GM21825 (cell line): ENCODE data around the gene FOXG1.

Experiments
- ATAC-seq: cut with Tn5 transposase; IDR thresholded peaks from one replicate; pipeline ENCODE4 v1.9.1; 2021; ENCODE audit warnings: mild to moderate bottlenecking, moderate library complexity; ENCODE audit not compliant: unreplicated experiment

Gene FOXG1

DNA sequence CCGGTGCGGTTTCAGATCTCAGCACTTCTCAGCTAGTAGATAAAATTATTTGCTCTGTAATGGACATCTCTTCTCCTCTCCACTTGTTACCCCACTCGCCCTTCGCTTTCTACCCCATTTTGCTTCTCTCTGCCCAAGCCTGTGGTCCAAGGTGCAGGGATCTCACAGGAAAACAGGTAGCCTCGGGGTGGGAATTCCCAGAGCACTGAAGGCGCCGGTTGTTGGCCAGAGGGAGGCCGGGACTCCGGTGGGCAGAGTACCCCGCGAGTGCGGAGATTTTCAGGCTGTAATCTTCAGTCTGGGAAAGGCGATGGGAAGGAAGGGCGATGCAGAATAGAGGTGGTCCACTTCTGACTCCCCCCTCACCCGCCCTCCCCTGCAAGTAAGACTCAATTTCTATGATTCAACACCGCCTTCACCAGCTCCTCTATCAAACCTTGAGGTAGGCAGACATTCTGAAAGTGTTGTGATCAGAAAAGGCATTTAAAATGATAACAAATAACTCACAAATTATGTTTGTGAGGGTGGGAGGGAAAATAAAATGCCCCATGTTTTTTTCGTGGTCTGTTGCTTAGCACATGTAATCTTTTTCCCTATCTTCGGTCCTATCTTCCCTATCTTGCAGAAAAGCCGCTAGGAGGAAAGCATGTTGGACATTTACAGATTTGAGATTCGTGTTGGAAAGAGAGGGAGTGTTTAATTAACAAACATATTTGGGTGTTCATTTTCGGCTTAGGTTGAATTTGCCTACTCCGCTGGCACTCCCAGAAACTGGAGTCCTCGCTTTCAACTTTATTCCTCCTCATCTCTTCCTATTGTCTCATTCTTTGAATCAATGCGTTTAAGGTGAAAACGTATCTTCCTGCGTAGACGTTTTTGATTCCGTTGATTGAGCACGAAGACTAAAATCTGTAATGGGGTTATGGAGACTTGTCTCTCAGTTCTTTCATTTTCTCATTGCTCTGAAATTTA is 8.5 kb downstream of the FOXG1 start:
- no peak for ATAC-seq

DNA sequence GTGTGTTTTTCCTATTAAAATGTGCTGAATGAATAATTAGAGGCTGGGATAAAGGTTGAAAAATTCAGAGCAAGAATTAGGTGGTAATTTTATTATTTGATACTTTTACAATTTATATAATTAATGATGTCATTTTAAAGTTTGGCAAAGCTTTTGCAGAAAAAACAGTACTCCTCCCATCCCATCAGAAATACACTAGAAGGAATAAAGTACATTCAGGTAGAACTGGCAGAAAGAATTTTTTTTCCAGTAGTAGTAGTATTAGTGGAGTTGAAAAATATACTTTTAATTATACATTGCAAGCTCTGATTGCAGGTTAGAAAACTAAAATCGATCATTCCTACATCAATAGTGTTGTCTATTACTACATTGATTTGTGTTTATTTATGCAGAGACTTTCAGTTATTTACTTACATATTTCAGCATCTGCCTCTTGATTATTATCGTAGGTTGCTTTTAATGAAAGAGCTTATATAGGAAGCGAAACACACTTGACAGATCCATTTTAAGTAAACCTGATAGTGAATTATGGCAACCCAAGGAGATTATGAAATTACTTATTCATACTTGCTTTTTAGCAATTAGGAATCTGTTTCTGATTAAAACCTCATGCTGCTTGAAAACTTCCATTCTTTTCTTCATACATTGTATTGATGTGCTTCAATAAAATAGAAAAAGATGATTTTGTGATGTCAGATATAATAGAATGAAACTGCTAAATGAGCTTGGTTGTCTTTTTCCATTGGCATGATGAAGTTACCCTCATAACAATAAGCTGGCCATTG is 10.1 kb downstream of the FOXG1 start:
- ATAC-seq = no peak

DNA sequence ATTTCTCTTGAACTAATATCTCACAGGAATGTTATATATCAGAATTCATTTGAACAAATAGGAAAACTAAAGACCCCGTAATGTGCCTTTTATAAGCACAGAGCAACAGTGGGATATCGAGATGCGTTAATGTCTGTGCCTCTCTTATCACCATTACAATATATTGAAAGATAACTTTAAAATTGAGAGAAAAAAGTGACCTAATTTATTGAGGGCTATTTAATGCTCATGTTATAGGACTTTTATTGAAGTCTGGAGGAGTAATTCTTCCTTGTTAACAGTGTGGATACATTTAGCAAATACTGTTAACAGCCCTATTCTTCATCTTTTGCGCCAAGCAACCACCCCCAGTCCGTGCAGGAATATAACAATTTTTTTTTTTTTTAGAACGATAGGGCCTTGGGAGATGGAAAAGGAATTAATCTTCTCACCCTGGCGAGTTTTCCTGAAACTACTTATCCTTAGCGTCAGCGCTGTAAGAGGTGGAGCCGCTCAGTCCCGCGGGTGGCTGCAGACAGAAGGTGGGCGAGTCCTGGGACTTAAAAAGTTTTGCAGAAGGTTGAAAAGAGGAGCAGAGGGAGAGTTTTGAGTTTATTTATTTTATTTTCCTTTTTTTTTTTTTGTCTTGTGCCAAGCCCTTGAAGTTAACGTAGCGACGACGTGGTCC is 11.0 kb downstream of the FOXG1 start:
- ATAC-seq = no peak

DNA sequence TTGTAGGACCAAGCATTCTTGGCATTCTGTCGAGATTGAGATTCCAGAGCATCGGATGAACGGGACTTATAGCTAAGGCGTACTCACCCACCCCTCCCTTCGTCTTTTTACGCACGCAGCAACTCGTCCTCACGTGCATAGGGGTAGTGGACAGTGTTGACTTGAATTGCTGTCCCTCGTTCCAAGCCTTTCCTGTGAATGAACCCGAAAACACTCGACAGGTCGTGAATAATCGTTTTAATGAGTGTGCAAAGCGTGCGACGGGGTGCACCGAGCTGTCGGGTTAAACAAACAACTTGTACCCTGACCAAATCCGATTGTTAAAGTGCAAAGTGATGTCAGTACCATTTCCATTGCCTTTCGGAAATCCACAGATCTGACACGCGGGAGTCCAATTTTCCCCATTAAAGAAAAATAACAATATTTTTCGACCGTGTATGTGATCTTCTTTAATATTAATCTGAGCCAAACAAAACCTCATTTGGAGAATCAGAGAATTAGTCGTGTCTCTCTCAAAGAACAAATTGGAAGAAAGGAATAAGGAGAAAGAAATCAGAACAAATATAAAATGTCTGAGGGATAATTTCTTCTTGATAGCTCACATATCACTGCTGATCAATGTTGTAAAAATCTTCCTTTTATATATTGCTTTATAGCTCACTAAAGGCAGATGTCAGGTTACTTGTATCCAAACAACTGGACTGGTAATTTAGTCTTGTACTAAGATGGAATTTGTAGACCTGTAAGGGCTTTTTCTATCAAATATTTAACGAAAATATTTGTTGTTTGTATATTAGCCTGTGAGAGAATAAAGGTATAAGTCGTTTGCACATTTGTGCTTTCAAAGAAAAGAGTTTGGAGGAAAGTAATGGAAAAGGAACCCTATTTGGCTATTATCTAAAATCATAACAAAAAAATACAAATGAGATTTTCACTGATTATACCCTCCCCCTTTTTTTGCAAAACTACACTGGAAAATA is 11.8 kb downstream of the FOXG1 start:
- ATAC-seq = no peak

DNA sequence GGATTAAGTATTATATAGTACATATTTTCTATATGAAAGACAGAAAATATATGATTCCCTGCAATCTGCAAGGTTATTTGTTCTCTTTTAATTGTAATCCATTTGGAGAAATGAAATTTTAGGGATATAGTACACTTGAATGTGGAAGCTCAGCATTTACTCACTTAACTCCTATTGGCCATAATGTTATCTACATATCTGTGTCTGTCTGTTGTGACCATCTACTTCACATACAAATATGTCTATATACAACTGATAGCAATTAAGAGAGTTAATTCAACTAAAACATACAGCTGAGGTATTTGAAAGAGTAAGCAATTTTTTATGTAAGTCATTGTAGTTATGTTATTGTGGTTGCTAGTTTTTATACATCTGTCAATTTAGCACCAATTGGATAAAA is 12.9 kb downstream of the FOXG1 start:
- no peak for ATAC-seq

DNA sequence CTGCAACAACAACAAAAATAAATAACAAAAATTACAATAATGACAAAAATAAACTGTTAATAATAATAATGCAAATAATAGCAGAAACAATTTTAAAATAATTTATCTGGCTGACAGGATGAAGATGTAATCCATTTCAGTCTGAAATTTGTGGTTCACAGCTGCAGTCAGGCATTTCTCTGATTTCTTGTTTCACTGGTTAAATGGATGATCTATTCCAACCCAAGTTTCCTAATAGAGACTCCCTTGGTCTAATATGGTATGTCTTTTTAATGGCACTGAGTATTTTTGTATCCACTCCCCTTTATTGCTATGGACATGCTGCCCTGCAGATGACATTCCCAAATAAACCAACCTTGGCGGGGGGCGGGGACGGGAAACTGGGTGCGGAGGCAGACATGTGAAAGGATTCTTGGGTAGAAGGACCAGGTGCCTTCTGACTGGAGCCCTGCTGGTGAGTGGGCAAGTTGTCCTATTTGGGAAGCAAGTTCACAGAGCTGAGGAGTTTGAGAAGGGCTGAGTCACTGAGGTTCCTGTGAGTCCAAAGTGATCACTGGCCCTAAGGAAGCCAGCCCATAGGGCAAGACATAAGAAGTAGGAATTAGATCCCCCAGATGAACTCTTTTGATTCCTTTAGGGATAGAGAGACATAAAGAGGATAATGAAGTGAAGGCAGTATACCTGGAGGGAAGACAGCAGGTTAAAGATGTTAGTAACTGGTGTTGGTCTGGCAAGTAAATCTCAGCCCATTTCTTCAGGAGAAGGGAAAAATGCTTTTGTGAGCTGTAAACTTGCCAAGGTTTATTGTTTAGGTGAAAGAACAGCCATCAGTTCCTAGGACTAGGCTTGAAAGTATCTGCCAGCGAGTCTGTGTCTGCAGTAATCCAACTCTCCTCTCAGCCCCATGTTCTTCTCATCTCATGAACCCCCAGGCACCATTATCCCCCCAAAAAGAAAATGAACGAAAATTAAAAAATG is 14.5 kb downstream of the FOXG1 start:
- ATAC-seq = no peak

DNA sequence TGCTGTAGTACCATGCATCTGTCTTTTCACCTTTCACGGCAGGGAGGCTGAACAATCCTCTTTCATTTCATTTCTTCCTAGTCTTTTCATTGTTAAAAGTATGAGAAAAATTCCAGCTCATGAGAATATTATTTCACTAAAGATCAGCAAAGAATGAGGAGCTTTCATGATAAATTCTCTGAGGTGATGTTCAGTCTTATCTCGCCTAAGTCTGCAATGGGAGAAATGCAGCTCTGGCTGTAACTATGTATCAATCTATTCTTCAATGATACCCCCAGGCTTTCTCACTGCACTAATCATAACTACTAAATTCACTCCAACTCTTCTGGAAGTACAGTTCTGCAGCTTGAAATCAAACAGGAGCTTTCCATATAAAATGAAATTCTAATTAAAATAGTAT is 15.7 kb downstream of the FOXG1 start:
- no peak for ATAC-seq

DNA sequence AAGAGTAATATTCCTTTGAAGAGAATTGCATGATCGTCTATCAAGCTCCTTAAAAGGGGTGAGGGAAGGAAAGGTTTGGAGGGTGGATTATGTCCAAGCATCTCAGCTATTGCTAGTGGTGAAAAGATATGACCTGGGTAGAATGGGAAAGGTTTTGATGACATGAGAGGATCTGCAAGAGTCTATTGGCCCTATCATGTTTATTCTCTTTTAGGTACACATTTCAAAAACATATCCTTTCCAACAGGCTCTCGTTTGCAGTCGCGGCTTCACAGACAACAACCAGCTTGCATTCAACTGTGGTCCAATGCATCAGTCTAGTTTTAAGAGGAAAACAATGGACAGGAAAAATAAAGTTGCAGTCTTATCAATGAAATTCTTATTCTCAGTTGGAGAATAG is 17.1 kb downstream of the FOXG1 start:
- no peak for ATAC-seq

DNA sequence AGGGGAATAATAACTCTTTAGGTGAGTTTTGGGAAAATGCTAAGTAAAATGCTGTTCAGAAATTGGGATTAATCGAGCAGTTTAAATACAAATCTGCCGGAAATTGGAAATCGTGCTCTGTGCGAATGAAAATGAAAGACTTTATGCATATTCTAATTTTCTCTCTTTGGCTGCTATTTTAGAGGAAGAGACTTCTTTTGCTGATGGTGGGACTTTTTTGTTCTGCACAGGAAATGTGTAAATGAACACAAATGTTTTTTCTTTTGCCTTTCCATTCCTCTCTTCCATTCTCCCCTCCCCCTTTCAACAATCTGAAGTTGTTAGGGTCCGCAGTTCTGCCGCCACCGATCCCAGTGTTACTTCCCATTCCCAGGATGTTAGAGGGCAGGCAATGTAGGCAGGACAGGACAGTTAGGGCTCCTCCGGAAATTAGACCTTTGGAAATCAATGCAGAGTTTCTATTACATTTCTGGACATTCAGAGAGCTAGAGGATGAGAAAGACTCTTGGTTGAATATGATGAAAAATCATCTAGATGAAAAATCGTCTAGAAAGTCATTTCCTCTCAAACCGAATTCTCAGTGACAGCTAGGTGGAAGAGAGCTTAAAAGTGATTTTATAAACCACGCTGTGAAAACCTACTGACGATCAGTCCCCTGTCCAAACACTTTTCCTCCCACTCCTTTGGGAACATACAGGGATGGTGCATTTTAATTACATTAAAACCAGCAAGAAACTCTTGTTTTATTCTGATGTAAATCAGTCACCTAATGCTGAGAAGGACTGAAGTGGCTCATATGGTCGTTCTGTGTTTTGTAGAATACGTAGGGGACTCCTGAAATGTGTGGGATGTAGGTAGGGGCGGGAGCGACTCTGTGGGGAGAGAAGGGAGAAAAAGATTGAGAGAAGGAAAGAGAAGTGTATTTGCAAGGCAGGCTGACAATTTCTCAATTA is 17.8 kb downstream of the FOXG1 start:
- no peak for ATAC-seq

DNA sequence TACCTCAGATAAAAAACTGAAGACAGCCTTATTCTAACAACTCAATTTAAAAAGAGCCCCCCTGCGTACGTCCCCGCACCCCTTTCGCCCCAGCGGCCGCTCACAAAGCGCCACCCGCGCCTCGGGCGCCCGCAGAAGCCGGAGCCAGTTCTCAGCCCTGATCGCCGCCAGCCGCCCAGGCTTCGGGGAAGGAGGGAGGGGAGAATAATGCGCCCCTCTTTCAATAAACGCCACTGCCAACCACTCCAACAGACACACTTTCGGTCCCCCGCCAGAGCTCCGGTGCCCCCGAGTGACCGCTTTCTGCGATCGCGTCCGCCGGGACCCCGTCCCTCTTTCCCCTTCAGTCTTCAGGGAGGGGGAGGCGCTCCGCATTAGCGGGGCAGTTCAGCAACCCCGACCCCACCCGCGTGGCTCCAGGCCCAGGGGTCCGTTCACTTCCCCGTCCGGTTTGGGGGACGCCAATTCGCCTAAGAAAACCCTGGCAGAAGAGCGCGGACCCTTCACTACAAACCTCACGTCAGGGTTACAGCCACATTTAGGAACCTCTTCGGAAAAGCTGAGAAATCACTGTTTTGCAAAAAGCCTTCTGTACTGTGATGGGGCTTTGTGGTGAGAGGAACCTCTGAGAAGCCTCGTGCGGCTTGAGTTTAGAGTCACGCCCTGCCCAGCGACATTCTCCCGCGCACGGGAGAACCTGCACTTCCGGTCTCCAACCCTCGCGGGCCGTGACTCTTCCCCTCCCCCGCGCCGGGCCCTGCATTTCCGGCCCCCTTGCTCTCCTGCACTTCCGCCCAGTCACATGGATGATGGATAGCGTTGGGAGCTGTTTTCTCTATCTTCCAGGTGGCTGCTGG is 18.7 kb downstream of the FOXG1 start:
- no peak for ATAC-seq

DNA sequence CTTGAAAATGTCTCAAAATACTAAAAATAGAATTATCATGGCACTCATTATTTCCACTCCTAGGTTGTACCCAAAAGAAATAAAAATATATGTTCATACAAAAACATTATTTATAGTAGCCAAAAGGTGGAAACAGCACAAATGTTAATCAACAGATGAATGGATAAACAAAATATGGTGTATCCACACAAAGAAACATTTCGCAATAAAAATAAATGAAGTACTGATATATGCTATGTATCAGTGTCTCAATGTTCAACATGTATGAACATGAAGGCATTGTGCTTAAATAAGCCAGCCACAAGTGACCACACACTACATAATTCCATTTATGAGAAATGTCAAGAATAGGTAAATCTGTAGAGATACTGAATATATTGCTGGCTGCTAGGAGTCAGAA is 40.9 kb downstream of the FOXG1 start:
- no peak for ATAC-seq

DNA sequence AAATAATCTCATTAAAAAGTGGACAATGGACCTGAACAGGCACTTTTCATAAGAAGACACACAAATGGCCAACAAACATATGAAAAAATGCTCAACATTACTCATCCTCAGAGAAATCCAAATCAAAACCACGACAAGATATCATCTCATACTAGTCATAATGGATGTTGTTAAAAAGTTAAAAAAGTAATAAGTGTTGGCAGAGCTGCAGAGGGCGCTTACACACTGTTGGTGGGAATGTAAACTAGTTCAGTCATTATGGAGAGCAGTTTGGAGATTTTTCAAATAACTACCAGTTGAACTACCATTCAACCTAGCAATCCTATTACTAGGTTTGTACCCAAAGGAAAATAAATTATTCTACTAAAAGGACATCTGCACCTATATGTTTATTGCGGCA is 47.2 kb downstream of the FOXG1 start:
- ATAC-seq = no peak
